Neural cell (in vitro differentiated cells): ENCODE data around the gene ANKS1B. TPM values are rescaled to one million over a fixed set of nuclear protein-coding genes. Genes with fewer than 3 reads are reported as not detected.
"Not testable (repeated sequence)": the region's sequence is repeated elsewhere in the genome, so short reads cannot be mapped to it uniquely, and the experiment has no call there.

ENCODE experiments used
- H2AFZ ChIP-seq: fragments of 200-600, 300-800 bp; sonication (generic), shearing (Covaris generic); 2 replicates; pipeline ENCODE4 v1.6.0; 2014; ENCODE audit warnings: low read depth, mild to moderate bottlenecking, antibody characterized with exemption, low read length, moderate library complexity
- H3F3A ChIP-seq: fragments of 200-600 bp; shearing (Covaris generic); 2 replicates; pipeline ENCODE4 v1.6.1; 2016; ENCODE audit warnings: mild to moderate bottlenecking, moderate library complexity, mixed read lengths, antibody characterized with exemption, low read length; ENCODE audit not compliant: insufficient read depth, poor library complexity, severe bottlenecking
- H3K27ac ChIP-seq: fragments of 200-600, 300-800 bp; sonication (generic), shearing (Covaris generic); 2 replicates; pipeline ENCODE4 v1.5.1; 2014; ENCODE audit warnings: mild to moderate bottlenecking, low read length, moderate library complexity
- H3K27me3 ChIP-seq: fragments of 300-800, 200-600 bp; sonication (generic), shearing (Covaris generic); 2 replicates; pipeline ENCODE4 v1.6.0; 2014; ENCODE audit warnings: mild to moderate bottlenecking, low read depth, low read length, moderate library complexity; ENCODE audit not compliant: insufficient read depth
- H3K36me3 ChIP-seq: fragments of 300-800, 200-600 bp; sonication (generic), shearing (Covaris generic); 2 replicates; pipeline ENCODE4 v1.5.1; 2014; ENCODE audit warnings: mild to moderate bottlenecking, antibody characterized with exemption, low read length, moderate library complexity; ENCODE audit not compliant: insufficient read depth
- H3K4me2 ChIP-seq: fragments of 300-800, 200-600 bp; sonication (generic), shearing (Covaris generic); 2 replicates; pipeline ENCODE4 v1.6.0; 2014; ENCODE audit warnings: mild to moderate bottlenecking, low read length
- H3K4me3 ChIP-seq: fragments of 300-800, 200-600 bp; sonication (generic), shearing (Covaris generic); 2 replicates; pipeline ENCODE4 v1.5.1; 2014; ENCODE audit warnings: mild to moderate bottlenecking, low read length, moderate library complexity
- H3K79me2 ChIP-seq: fragments of 200-600 bp; shearing (Covaris generic); replicated peaks from 2 replicates; pipeline ENCODE4 v1.6.0; 2014; ENCODE audit warnings: mild to moderate bottlenecking, low read length, moderate library complexity; ENCODE audit not compliant: insufficient read depth
- H3K9ac ChIP-seq: fragments of 300-800, 200-600 bp; sonication (generic), shearing (Covaris generic); 2 replicates; pipeline ENCODE4 v1.6.1; 2016; ENCODE audit warnings: mild to moderate bottlenecking, low read length, mixed read lengths
- H3K9me2 ChIP-seq: fragments of 200-600 bp; shearing (Covaris generic); 2 replicates; pipeline ENCODE4 v1.6.1; 2016; ENCODE audit warnings: mild to moderate bottlenecking, low read length, mixed read lengths; ENCODE audit not compliant: insufficient read depth
- H3K9me3 ChIP-seq: fragments of 200-600, 300-800 bp; sonication (generic), shearing (Covaris generic); 2 replicates; pipeline ENCODE4 v1.6.1; 2016; ENCODE audit warnings: mild to moderate bottlenecking, mixed run types, low read length, moderate library complexity, mixed read lengths
- H4K20me1 ChIP-seq: fragments of 200-600 bp; shearing (Covaris generic); 2 replicates; pipeline ENCODE4 v1.6.1; 2016; ENCODE audit warnings: mild to moderate bottlenecking, mixed run types; ENCODE audit not compliant: insufficient read depth
- CTCF ChIP-seq: fragments of 450-650 bp; IDR thresholded peaks from 2 replicates; pipeline ENCODE4 v1.5.1; 2014; ENCODE audit warnings: antibody characterized with exemption, mild to moderate bottlenecking, moderate library complexity; ENCODE audit not compliant: poor library complexity, severe bottlenecking
- EP300 ChIP-seq: fragments of 450-650 bp; conservative IDR thresholded peaks from 2 replicates; pipeline ENCODE4 v1.6.1; 2014; ENCODE audit warnings: antibody characterized with exemption, mild to moderate bottlenecking, moderate library complexity; ENCODE audit not compliant: poor library complexity, severe bottlenecking
- EZH2 ChIP-seq: fragments of 200-600, 300-800 bp; shearing (Covaris generic), sonication (generic); IDR thresholded peaks from 2 replicates; pipeline ENCODE4 v1.6.1; 2014; ENCODE audit warnings: antibody characterized with exemption, low read length, borderline replicate concordance, mild to moderate bottlenecking; ENCODE audit not compliant: insufficient read depth, poor library complexity, severe bottlenecking
- MXI1 ChIP-seq: fragments of 450-650 bp; conservative IDR thresholded peaks from 2 replicates; pipeline ENCODE4 v1.6.1; 2014; ENCODE audit warnings: antibody characterized with exemption, mild to moderate bottlenecking; ENCODE audit not compliant: poor library complexity, severe bottlenecking
- POLR2AphosphoS5 ChIP-seq: IDR thresholded peaks from 2 replicates; pipeline ENCODE4 v1.6.1; 2012
- RAD21 ChIP-seq: fragments of 450-650 bp; conservative IDR thresholded peaks from 2 replicates; pipeline ENCODE4 v1.6.1; 2014; ENCODE audit warnings: antibody characterized with exemption, mild to moderate bottlenecking, moderate library complexity
- REST ChIP-seq: IDR thresholded peaks from 2 replicates; pipeline ENCODE4 v1.6.1; 2012; ENCODE audit warnings: borderline replicate concordance
- SMC3 ChIP-seq: fragments of 450-650 bp; conservative IDR thresholded peaks from 2 replicates; pipeline ENCODE4 v1.6.1; 2014; ENCODE audit warnings: antibody characterized with exemption, mild to moderate bottlenecking, moderate library complexity; ENCODE audit not compliant: poor library complexity
- TAF1 ChIP-seq: IDR thresholded peaks from 2 replicates; pipeline ENCODE4 v1.6.1; 2012; ENCODE audit warnings: low read depth
- polyA plus RNA-seq: library from polyadenylated mRNA; depleted of rRNA; stranded (reverse); fragments of >200 nt; gene quantifications from 2 replicates; pipeline ENCODE4 v1.2.3, GENCODE V29; 2014

ANKS1B gene
- polyA plus RNA-seq, 1 donor from 2014 or later: 65.6 TPM

GRCh38 chr12:98968896-98969295 is 1015.8 kb downstream of the ANKS1B start:
- Histone ChIP-seq H3K27ac (no peak overlapping the region), H3K9me2 (no peaks in the 10 kb centered on the region), H3K36me3 (no peaks in the 10 kb centered on the region), H3F3A (no peaks in the 10 kb centered on the region), H4K20me1 (no peaks in the 10 kb centered on the region), H3K27me3 (no peaks in the 10 kb centered on the region), H3K4me2 (no peak overlapping the region), H3K4me3 (no peak overlapping the region), H2AFZ (no peak overlapping the region), H3K9ac (no peak overlapping the region), H3K79me2 (no peaks in the 10 kb centered on the region), H3K9me3 (no peaks in the 10 kb centered on the region)
- TF ChIP-seq RAD21 (no peak), MXI1 (no peak), REST (no peak), EZH2 (no peak), POLR2AphosphoS5 (no peak), CTCF (no peak), EP300 (no peak), TAF1 (no peak), SMC3 (no peak)

GRCh38 chr12:98957135-98957534 is 1027.6 kb downstream of the ANKS1B start:
- not testable (repeated sequence) for H3K36me3 ChIP-seq, H3K27ac ChIP-seq, H3K79me2 ChIP-seq, H3K9ac ChIP-seq, H3K27me3 ChIP-seq, H3K4me3 ChIP-seq, H3F3A ChIP-seq, H3K9me2 ChIP-seq, H3K9me3 ChIP-seq, H3K4me2 ChIP-seq, H2AFZ ChIP-seq, H4K20me1 ChIP-seq

GRCh38 chr12:98955284-98955683 is 1029.5 kb downstream of the ANKS1B start:
- H3K4me3 ChIP-seq: no peak overlapping the region
- H3K27ac ChIP-seq: no peak overlapping the region
- no peaks in the 10 kb centered on the region for H4K20me1 ChIP-seq
- H3K4me2 ChIP-seq: no peak overlapping the region
- H3K9ac ChIP-seq: no peak overlapping the region
- TF ChIP-seq EP300 (no peak), RAD21 (no peak), SMC3 (no peak), POLR2AphosphoS5 (no peak), EZH2 (no peak), CTCF (peak; percentile 21), MXI1 (no peak), REST (no peak), TAF1 (no peak)
- H3K36me3 ChIP-seq: no peaks in the 10 kb centered on the region
- H3K9me2 ChIP-seq: no peaks in the 10 kb centered on the region
- H3F3A ChIP-seq: no peaks in the 10 kb centered on the region
- H3K79me2 ChIP-seq: no peaks in the 10 kb centered on the region
- no peaks in the 10 kb centered on the region for H3K9me3 ChIP-seq
- no peak overlapping the region for H2AFZ ChIP-seq
- no peaks in the 10 kb centered on the region for H3K27me3 ChIP-seq
